ENCODE measurements around the gene ZNF79. TPM values are rescaled to one million over a fixed set of nuclear protein-coding genes. Genes with fewer than 3 reads are reported as not detected.

The ZNF79 gene
- total and polyA plus RNA-seq, 2 experiments from 2014 or later: 2.2 to 6.3 TPM

DNA sequence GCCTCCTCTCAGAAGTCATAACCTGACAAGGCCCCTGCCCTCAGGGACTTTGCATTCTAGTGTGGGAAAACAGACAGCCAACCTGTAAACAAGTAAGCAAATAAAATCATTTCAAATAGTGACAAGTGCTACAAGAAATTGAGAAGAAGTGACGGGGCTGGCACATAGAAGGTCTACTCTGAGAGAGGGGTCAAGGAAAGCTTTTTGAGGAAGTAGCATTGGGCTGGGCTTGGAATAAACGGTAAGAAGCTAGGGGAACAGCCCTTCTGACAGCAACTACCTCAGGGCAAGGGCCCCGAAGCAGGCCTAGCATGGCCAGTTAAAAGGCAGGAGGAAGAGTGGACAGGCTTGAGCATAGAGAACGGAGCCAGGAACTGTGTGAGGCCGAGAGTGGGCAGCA lies 32.0 kb upstream of the ZNF79 start:
- no peak overlapping the region for H3K27ac ChIP-seq (ENCODE audit: low read depth)
- no peaks in the 10 kb centered on the region; the same call in 2 of the 3 replicates for H3K9me3 Mint-ChIP-seq
- no peaks in the 10 kb centered on the region for H3K9me2 ChIP-seq (ENCODE audit: insufficient read depth)
- no peak overlapping the region for H3K4me3 ChIP-seq
- no peak for ATAC-seq
- no peaks in the 10 kb centered on the region for H3K36me3 Mint-ChIP-seq (ENCODE audit: low read depth)
- peaks cover 6% of the 10 kb centered on the region for H3K27me3 Mint-ChIP-seq (ENCODE audit: insufficient read depth, low read depth, poor library complexity)
- no peaks in the 10 kb centered on the region for H4K20me1 ChIP-seq (replicated peaks; ENCODE audit: insufficient read depth)
- no peaks in the 10 kb centered on the region for H3K79me2 ChIP-seq (replicated peaks; ENCODE audit: insufficient read depth)
- no peak overlapping the region for H2AFZ ChIP-seq
- no peak overlapping the region for H3K4me2 ChIP-seq
- peaks cover 22% of the 10 kb centered on the region for H3K4me1 Mint-ChIP-seq
- H3K27ac Mint-ChIP-seq: no peak overlapping the region
- no peak for TF ChIP-seq ETS1 (IDR thresholded peaks at IDR 0.05)
- TF ChIP-seq STAT1 (IDR thresholded peaks at IDR 0.05; ENCODE audit: unreplicated experiment): no peak
- TF ChIP-seq EZH2 (IDR thresholded peaks at IDR 0.05; ENCODE audit: low read depth, unreplicated experiment): no peak
- TF ChIP-seq JUNB (IDR thresholded peaks at IDR 0.05; ENCODE audit: unreplicated experiment): no peak
- no peak for TF ChIP-seq NANOG (IDR thresholded peaks at IDR 0.05; ENCODE audit: borderline replicate concordance)
- TF ChIP-seq CTCF (conservative IDR thresholded peaks at IDR 0.05; ENCODE audit: low read depth in 2 of 2): no peak
- no peaks in the 10 kb centered on the region for H3K36me3 ChIP-seq (ENCODE audit: insufficient read depth)
- no peak overlapping the region; the same call in 2 of the 3 replicates for H3K4me3 Mint-ChIP-seq
- DNase-seq (ENCODE audit: low spot score): no peak
- H3F3A ChIP-seq (replicated peaks; ENCODE audit: low read depth): no peaks in the 10 kb centered on the region; the same call in 1 of the 2 replicates
- H3K4me1 ChIP-seq (ENCODE audit: insufficient read depth): peaks cover 5% of the 10 kb centered on the region
- H3K27me3 ChIP-seq (ENCODE audit: insufficient read depth): 0 out of 2 replicates have a peak, but pooled peaks cover 13% of the 10 kb centered on the region

DNA sequence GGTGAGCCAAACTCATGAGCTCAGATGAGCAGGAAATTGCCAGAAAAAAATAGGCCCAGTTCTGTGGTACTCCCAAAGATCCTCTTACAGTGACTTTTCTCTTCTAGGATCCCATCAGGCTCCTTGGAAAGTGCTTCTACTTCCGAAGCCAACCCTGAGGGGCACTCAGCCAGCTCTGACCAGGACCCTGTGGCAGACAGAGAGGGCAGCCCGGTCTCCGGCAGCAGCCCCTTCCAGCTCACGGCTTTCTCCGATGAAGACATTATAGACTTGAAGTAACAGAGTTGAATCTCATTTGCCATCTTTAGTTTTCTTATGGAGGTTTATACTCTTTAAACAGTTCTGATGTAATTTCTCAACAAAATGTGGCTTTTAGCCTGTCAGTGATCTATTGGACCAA lies 31.2 kb upstream of the ZNF79 start:
- Mint-ChIP-seq H3K27me3 (ENCODE audit: insufficient read depth, low read depth, poor library complexity) (peaks cover 6% of the 10 kb centered on the region), H3K36me3 (ENCODE audit: low read depth) (no peaks in the 10 kb centered on the region), H3K4me1 (peaks cover 22% of the 10 kb centered on the region), H3K9me3 (no peaks in the 10 kb centered on the region; the same call in 2 of the 3 replicates), H3K27ac (no peak overlapping the region), H3K4me3 (no peak overlapping the region)
- DNase-seq (ENCODE audit: low spot score): no peak
- Histone ChIP-seq H3F3A (replicated peaks; ENCODE audit: low read depth) (no peaks in the 10 kb centered on the region; the same call in 1 of the 2 replicates), H3K4me1 (ENCODE audit: insufficient read depth) (peaks cover 5% of the 10 kb centered on the region), H3K27ac (ENCODE audit: low read depth) (no peak overlapping the region), H3K79me2 (replicated peaks; ENCODE audit: insufficient read depth) (no peaks in the 10 kb centered on the region), H3K9me2 (ENCODE audit: insufficient read depth) (no peaks in the 10 kb centered on the region), H4K20me1 (replicated peaks; ENCODE audit: insufficient read depth) (no peaks in the 10 kb centered on the region), H3K4me3 (no peak overlapping the region), H3K36me3 (ENCODE audit: insufficient read depth) (no peaks in the 10 kb centered on the region), H2AFZ (no peak overlapping the region; the same call in 1 of the 2 replicates), H3K27me3 (ENCODE audit: insufficient read depth) (0 out of 2 replicates have a peak, but pooled peaks cover 13% of the 10 kb centered on the region), H3K4me2 (no peak overlapping the region)
- no peak for ATAC-seq
- TF ChIP-seq POLR2AphosphoS5 (IDR thresholded peaks at IDR 0.05; ENCODE audit: low read depth) (no peak), JUNB (IDR thresholded peaks at IDR 0.05; ENCODE audit: unreplicated experiment) (no peak), CTCF (conservative IDR thresholded peaks at IDR 0.05; ENCODE audit: low read depth in 2 of 2) (no peak), ZNF331 (CRISPR knock-in tag; IDR thresholded peaks at IDR 0.05; ENCODE audit: low read depth) (no peak), EZH2phosphoT487 (IDR thresholded peaks at IDR 0.05; ENCODE audit: unreplicated experiment) (no peak), NANOG (IDR thresholded peaks at IDR 0.05; ENCODE audit: borderline replicate concordance) (no peak), EZH2 (IDR thresholded peaks at IDR 0.05; ENCODE audit: low read depth, unreplicated experiment) (no peak)
- TF ChIP-seq, protein P1, sequence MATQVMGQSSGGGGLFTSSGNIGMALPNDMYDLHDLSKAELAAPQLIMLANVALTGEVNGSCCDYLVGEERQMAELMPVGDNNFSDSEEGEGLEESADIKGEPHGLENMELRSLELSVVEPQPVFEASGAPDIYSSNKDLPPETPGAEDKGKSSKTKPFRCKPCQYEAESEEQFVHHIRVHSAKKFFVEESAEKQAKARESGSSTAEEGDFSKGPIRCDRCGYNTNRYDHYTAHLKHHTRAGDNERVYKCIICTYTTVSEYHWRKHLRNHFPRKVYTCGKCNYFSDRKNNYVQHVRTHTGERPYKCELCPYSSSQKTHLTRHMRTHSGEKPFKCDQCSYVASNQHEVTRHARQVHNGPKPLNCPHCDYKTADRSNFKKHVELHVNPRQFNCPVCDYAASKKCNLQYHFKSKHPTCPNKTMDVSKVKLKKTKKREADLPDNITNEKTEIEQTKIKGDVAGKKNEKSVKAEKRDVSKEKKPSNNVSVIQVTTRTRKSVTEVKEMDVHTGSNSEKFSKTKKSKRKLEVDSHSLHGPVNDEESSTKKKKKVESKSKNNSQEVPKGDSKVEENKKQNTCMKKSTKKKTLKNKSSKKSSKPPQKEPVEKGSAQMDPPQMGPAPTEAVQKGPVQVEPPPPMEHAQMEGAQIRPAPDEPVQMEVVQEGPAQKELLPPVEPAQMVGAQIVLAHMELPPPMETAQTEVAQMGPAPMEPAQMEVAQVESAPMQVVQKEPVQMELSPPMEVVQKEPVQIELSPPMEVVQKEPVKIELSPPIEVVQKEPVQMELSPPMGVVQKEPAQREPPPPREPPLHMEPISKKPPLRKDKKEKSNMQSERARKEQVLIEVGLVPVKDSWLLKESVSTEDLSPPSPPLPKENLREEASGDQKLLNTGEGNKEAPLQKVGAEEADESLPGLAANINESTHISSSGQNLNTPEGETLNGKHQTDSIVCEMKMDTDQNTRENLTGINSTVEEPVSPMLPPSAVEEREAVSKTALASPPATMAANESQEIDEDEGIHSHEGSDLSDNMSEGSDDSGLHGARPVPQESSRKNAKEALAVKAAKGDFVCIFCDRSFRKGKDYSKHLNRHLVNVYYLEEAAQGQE (IDR thresholded peaks at IDR 0.05; ENCODE audit: unreplicated experiment): no peak

Data from GM23338 (cell line).